ENCODE measurements around the gene SRRM3. TPM values are rescaled to one million over a fixed set of nuclear protein-coding genes. Genes with fewer than 3 reads are reported as not detected.
"Not testable (repeated sequence)": the region's sequence is repeated elsewhere in the genome, so short reads cannot be mapped to it uniquely, and the experiment has no call there.

Gene SRRM3
- total and polyA plus RNA-seq, 9 of the 15 experiments (the other 6 are each of a cell fraction or from before 2014, with no cell fraction given), result 0.04 to 0.91 (median 0.46) TPM; not detected in 2

DNA sequence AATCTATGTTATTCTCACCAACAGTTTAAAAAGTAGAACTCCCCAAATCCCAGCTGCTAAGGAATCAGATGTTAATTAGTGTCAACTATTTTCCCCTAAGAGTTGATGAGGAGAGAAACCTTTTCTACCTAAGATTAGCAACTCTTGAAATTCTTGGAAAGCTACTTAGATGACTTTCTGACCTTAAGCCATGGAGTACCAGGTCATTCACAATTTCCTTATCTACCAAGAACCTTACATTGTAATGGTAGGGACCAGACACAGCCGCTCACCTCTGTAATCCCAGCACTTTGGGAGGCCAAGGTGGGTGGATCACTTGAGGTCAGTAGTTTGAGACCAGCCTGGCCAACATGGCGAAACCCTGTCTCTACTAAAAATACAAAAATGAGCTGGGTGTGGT is 133.7 kb downstream of the SRRM3 start:
- H3K9me3 ChIP-seq (replicated peaks; ENCODE audit: control insufficient read depth, insufficient read depth, low read depth, low read length); FAIRE-seq; intact Hi-C loops (cut with micrococcal nuclease); H3K9ac ChIP-seq (ENCODE audit: insufficient read depth in 1 of 2, low read depth in 2 of 2, low read length in 2 of 2); H3K27me3 ChIP-seq (ENCODE audit: control insufficient read depth in 2 of 2, insufficient read depth in 2 of 2, low read length in 2 of 2); H3K9me1 ChIP-seq (ENCODE audit: control insufficient read depth, insufficient read depth, low read length); BruUV-seq (replicated peaks); in situ Hi-C loops (cut with MboI); H3K27ac ChIP-seq (ENCODE audit: extremely low read depth, low read depth, low read length); CTCF ChIA-PET (ENCODE audit: low intra/inter-chr PET ratio); H2AFZ ChIP-seq (ENCODE audit: low read depth, low read length); H3K4me2 ChIP-seq (ENCODE audit: insufficient read depth, low read length); H3K4me3 ChIP-seq: not testable (repeated sequence)
- H3K79me2 ChIP-seq (ENCODE audit: control insufficient read depth, insufficient read depth, low read length), result peaks cover 98% of the 10 kb centered on the region
- ATAC-seq (peak; percentile 50), DNase-seq (ENCODE audit: extremely low read depth in 1 of 4, low spot score in 3 of 4) (peak in 2 of 4 experiments; percentile 46 to 59)
- TF ChIP-seq, protein P1, sequence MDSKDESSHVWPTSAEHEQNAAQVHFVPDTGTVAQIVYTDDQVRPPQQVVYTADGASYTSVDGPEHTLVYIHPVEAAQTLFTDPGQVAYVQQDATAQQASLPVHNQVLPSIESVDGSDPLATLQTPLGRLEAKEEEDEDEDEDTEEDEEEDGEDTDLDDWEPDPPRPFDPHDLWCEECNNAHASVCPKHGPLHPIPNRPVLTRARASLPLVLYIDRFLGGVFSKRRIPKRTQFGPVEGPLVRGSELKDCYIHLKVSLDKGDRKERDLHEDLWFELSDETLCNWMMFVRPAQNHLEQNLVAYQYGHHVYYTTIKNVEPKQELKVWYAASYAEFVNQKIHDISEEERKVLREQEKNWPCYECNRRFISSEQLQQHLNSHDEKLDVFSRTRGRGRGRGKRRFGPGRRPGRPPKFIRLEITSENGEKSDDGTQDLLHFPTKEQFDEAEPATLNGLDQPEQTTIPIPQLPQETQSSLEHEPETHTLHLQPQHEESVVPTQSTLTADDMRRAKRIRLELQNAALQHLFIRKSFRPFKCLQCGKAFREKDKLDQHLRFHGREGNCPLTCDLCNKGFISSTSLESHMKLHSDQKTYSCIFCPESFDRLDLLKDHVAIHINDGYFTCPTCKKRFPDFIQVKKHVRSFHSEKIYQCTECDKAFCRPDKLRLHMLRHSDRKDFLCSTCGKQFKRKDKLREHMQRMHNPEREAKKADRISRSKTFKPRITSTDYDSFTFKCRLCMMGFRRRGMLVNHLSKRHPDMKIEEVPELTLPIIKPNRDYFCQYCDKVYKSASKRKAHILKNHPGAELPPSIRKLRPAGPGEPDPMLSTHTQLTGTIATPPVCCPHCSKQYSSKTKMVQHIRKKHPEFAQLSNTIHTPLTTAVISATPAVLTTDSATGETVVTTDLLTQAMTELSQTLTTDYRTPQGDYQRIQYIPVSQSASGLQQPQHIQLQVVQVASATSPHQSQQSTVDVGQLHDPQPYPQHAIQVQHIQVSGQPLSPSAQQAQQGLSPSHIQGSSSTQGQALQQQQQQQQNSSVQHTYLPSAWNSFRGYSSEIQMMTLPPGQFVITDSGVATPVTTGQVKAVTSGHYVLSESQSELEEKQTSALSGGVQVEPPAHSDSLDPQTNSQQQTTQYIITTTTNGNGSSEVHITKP (IDR thresholded peaks at IDR 0.05; ENCODE audit: partially characterized antibody), result peak; percentile 13
- TF ChIP-seq KDM1A (IDR thresholded peaks at IDR 0.05), result peak in 1 of 2 experiments; percentile 9; a peak in 1 of 4 replicates
- peak; percentile 51 for TF ChIP-seq CBFA2T3 (IDR thresholded peaks at IDR 0.05)
- TF ChIP-seq CBFA2T2 (conservative IDR thresholded peaks at IDR 0.05), result 0 out of 2 replicates have a peak, but pooled peaks have one; percentile 12
- peak; percentile 45 for TF ChIP-seq TCF3 (CRISPR knock-in tag; IDR thresholded peaks at IDR 0.05)
- peaks cover 86% of the 10 kb centered on the region for H3K36me3 ChIP-seq (ENCODE audit: control insufficient read depth, insufficient read depth, low read length)
- 44% methylated on average over 2 of the region's 2 CpGs for WGBS (ENCODE audit: insufficient coverage, low coverage, missing lambda C conversion rate)
- POLR2A ChIA-PET, result interaction anchor here (0.9 to 1.5 kb wide), 6 partner anchors 11 to 38 kb away, joined by 3 to 6 read pairs (median 3); no protein-coding TSS in a partner anchor
- peaks cover 11 to 19% of the 10 kb centered on the region in 2 experiments; a peak in 4 of 5 replicates for H3K4me1 ChIP-seq (replicated peaks in 1 of 2; ENCODE audit: control insufficient read depth in 2 of 2, insufficient read depth in 2 of 2, low read length in 2 of 2)
- peaks cover 37% of the 10 kb centered on the region for H4K20me1 ChIP-seq (replicated peaks; ENCODE audit: control insufficient read depth, insufficient read depth, low read length)

All from K562 (cell line).